ENCODE measurements around the gene KLK8. TPM values are rescaled to one million over a fixed set of nuclear protein-coding genes. Genes with fewer than 3 reads are reported as not detected.

KLK8 gene
- polyA plus RNA-seq, 3 donors, result not detected

GRCh38 chr19:50977626-50978025 is 23.8 kb downstream of the KLK8 start:
- intact Hi-C loops (cut with micrococcal nuclease), result no loop called here
- no peaks in the 10 kb centered on the region for H3K36me3 ChIP-seq (replicated peaks in 1 of 2; ENCODE audit: control insufficient read depth in 1 of 2, insufficient read depth in 2 of 2, low read length in 2 of 2)
- no peaks in the 10 kb centered on the region for H3K9me3 ChIP-seq (replicated peaks in 1 of 2; ENCODE audit: control insufficient read depth in 1 of 2, insufficient read depth in 1 of 2, low read length in 2 of 2)
- no peak overlapping the region for H3K4me3 Mint-ChIP-seq
- H3K27me3 ChIP-seq (ENCODE audit: control insufficient read depth in 2 of 2, insufficient read depth in 2 of 2, low read length in 2 of 2), result peaks cover 0 to 3% of the 10 kb centered on the region in 2 donors
- H3K36me3 Mint-ChIP-seq, result no peaks in the 10 kb centered on the region
- no peak overlapping the region for H3K27ac Mint-ChIP-seq
- H3K4me1 Mint-ChIP-seq, result no peaks in the 10 kb centered on the region
- no peaks in the 10 kb centered on the region for H3K4me1 ChIP-seq (ENCODE audit: control insufficient read depth in 1 of 2, insufficient read depth in 2 of 2, low read length in 2 of 2)
- no peak overlapping the region for H3K9ac ChIP-seq (ENCODE audit: insufficient read depth, low read length, poor library complexity, severe bottlenecking)
- no peak overlapping the region for H3K27ac ChIP-seq (ENCODE audit: low read depth in 1 of 2, low read length in 2 of 2)
- no peaks in the 10 kb centered on the region for H4K20me1 ChIP-seq (ENCODE audit: insufficient read depth, low read length)
- no peak overlapping the region for H2AFZ ChIP-seq (ENCODE audit: insufficient read depth, low read depth, low read length, poor library complexity, severe bottlenecking)
- peaks cover 12 to 29% (median 16%) of the 10 kb centered on the region in 3 donors for H3K27me3 Mint-ChIP-seq (ENCODE audit: low read depth in 3 of 3)
- H3K9me3 Mint-ChIP-seq, result peaks cover 0 to 5% (median 0%) of the 10 kb centered on the region in 7 donors
- DNase-seq, result no peak
- H3K79me2 ChIP-seq (ENCODE audit: insufficient read depth, low read length), result no peaks in the 10 kb centered on the region
- 100% methylated on average over 1 of the region's 4 CpGs for WGBS (ENCODE audit: insufficient coverage)
- no peak overlapping the region for H3K4me2 ChIP-seq (replicated peaks; ENCODE audit: extremely low read depth, low read length, poor library complexity, severe bottlenecking)
- no peak overlapping the region for H3K4me3 ChIP-seq (replicated peaks in 1 of 3; ENCODE audit: low read depth in 2 of 3, low read length in 3 of 3)
- no peak for TF ChIP-seq CTCF (IDR thresholded peaks at IDR 0.05)

GRCh38 chr19:50975766-50976165 is 25.6 kb downstream of the KLK8 start:
- H3K27ac Mint-ChIP-seq, result peak overlapping the region in 2 of 7 donors; percentile 14 to 73
- no peak overlapping the region for H3K4me2 ChIP-seq (replicated peaks; ENCODE audit: extremely low read depth, low read length, poor library complexity, severe bottlenecking)

More at GRCh38 chr19:50975766-50976165, 25.6 kb downstream of the KLK8 start:
- DNase-seq, result no peak
- Mint-ChIP-seq H3K4me1 (no peaks in the 10 kb centered on the region), H3K4me3 (no peak overlapping the region), H3K27me3 (ENCODE audit: low read depth in 3 of 3) (peaks cover 12 to 23% (median 15%) of the 10 kb centered on the region in 3 donors), H3K36me3 (no peaks in the 10 kb centered on the region), H3K9me3 (peaks cover 0 to 3% (median 0%) of the 10 kb centered on the region in 7 donors)
- TF ChIP-seq CTCF (IDR thresholded peaks at IDR 0.05), result no peak
- no peak overlapping the region for H3K9ac ChIP-seq (ENCODE audit: insufficient read depth, low read length, poor library complexity, severe bottlenecking)
- no peaks in the 10 kb centered on the region for H3K4me1 ChIP-seq (ENCODE audit: control insufficient read depth in 1 of 2, insufficient read depth in 2 of 2, low read length in 2 of 2)
- H3K9me3 ChIP-seq (replicated peaks in 1 of 2; ENCODE audit: control insufficient read depth in 1 of 2, insufficient read depth in 1 of 2, low read length in 2 of 2), result no peaks in the 10 kb centered on the region
- no peak overlapping the region for H2AFZ ChIP-seq (ENCODE audit: insufficient read depth, low read depth, low read length, poor library complexity, severe bottlenecking)
- H3K4me3 ChIP-seq (replicated peaks in 1 of 3; ENCODE audit: low read depth in 2 of 3, low read length in 3 of 3), result no peak overlapping the region
- H3K27me3 ChIP-seq (ENCODE audit: control insufficient read depth in 2 of 2, insufficient read depth in 2 of 2, low read length in 2 of 2), result peaks cover 0 to 3% of the 10 kb centered on the region in 2 donors
- WGBS (ENCODE audit: insufficient coverage), result 27% methylated on average over 6 of the region's 8 CpGs
- no peaks in the 10 kb centered on the region for H3K36me3 ChIP-seq (replicated peaks in 1 of 2; ENCODE audit: control insufficient read depth in 1 of 2, insufficient read depth in 2 of 2, low read length in 2 of 2)
- no peaks in the 10 kb centered on the region for H4K20me1 ChIP-seq (ENCODE audit: insufficient read depth, low read length)
- H3K27ac ChIP-seq (ENCODE audit: low read depth in 1 of 2, low read length in 2 of 2), result no peak overlapping the region
- no peaks in the 10 kb centered on the region for H3K79me2 ChIP-seq (ENCODE audit: insufficient read depth, low read length)
- intact Hi-C loops (cut with micrococcal nuclease), result no loop called here
